GM19023 (cell line): ENCODE data around the gene SPRY2.
A peak's percentile ranks its signal among the peaks of the same experiment; 100 is the strongest.

Source experiments
- ATAC-seq: cut with Tn5 transposase; IDR thresholded peaks from one replicate; pipeline ENCODE4 v1.9.1; 2021; ENCODE audit warnings: mild to moderate bottlenecking, moderate library complexity; ENCODE audit not compliant: unreplicated experiment

The SPRY2 gene, protein sequence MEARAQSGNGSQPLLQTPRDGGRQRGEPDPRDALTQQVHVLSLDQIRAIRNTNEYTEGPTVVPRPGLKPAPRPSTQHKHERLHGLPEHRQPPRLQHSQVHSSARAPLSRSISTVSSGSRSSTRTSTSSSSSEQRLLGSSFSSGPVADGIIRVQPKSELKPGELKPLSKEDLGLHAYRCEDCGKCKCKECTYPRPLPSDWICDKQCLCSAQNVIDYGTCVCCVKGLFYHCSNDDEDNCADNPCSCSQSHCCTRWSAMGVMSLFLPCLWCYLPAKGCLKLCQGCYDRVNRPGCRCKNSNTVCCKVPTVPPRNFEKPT

DNA sequence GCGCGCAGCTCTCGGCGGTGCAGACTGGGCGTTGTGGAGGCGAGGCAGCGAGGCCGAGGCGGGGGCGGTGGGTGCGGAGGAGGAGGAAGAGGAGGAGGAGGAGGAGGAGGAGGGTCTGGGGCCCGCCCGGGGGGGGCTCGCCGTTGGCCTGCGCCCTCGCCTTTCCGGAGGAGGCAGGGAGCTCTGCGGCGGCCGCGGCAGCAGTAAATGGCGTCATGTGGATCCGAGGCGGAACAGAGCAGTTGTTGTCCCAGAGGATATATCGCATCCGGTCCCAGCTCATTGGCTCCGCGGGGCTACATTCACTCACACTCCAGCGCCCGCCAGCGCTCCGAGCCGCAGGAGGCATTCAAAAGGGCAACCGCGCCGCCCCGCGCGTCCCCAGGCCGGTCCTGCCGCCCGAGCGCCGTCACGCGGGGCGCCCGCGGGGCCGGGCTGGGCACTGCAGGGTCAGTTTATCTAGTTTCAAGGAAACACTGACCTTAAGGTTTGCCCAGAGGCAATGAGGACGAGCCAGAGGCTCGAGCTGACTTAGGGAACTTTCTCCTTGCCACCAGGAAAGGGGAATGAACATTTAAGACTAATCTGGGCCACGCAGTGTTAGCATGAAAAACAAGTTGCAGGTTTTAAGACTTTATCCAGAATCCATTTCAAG, at the start of gene SPRY2:
Gene SPRY2, minus strand, starts transcription at position 26 of the 655 bp plus-strand sequence. CDS start 3,421 bp downstream, outside the sequence.
- peak; percentile 43 for ATAC-seq

DNA sequence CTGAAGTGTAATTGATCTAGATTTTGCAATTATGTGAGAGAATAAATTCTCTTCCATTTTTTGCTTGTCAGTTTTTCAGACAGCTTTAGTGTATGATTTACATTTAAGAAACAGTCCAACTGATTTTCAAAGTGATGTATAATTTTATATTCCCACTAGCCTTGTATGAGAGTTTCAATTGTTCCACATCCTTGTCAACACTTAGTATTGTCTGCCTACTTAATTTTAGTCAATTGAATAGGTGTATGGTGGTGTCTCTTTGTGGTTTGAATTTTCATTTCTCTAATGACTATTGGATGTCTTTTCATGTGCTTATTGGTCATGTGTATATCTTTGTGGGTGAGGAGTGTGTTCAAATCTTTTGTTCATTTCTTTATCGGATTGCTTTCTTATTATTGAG, 49.4 kb upstream of the SPRY2 start:
- no peak for ATAC-seq

DNA sequence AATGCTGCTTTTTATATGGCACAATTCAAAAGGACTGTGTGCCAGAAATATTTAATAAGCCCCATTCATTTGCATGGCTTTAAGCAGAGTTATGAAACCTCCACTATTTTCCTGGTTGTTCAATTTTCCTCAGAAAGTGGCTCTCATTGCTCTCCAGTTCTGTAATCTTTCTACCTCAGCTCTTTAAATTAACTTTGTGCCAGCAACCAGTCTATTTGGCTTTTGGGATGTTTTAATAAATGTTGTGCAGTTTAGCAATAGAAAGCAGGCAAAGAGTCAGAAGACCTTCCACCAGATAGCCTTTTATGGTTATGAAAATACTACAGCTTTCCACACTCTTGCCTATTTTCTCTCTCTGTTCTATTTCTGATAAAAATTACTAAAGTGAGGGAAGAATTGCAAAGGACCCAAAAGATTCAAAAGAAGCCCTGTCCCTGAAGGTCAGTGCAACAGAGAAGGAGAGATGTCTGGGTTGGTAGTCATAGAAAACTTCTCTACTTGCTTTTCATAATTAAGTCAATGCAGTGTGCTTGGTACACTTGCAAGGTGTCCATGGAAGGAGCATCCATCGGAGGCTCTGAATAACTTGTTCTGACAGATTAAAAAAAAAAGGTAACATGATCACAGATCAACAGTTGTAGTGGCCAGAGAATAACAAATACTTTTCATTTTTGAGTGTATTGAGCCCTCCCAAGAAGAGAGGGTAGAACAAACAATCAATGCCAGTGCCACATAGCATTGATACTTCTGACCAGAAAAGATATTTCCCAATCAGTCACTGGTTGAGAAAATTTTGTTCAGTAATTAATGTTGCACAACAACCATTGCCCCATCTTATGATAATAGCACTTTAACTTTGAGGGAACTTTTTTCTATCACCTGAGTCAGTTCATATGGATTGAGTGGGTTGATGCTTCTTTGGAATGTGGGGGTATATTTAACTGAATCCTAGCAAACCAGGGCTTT, 48.4 kb upstream of the SPRY2 start:
- ATAC-seq, result no peak

DNA sequence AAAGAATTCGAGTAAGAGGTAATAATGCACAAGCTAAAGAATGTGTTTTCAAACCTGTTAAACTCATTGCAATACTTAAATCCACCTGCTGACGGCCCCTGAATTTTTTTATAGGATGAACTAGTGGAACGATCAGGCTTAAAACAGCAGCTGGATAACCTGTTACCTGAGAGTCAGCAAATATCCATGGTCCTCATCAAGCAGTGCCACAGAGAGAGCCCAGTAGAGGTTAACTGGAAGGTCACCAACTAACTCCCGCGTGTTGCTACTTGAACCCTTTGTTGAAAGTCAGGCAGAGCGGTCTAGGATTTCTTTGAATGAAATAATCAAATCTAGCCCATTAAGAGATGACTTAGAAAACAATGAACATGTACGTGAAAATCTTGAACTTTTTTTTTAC, 47.6 kb upstream of the SPRY2 start:
- ATAC-seq, result no peak

DNA sequence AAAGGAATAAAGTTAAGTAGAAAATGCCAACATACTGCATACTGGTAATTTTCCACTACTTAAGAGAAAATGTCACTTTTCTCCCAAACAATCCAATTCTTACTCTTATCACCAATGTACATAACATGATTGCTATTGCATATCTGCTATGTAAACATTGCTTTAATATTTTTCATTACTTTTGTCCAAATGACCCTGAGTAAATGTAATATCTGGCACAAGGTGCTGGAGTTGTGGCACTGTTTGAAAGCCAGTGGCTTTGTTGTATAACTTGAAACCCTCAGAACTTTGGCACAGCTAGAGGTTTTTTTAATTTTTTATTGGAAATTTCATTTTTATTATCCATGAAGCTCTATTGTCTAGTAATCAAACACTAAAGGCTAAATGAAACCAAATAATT, 45.7 kb upstream of the SPRY2 start:
- no peak for ATAC-seq

DNA sequence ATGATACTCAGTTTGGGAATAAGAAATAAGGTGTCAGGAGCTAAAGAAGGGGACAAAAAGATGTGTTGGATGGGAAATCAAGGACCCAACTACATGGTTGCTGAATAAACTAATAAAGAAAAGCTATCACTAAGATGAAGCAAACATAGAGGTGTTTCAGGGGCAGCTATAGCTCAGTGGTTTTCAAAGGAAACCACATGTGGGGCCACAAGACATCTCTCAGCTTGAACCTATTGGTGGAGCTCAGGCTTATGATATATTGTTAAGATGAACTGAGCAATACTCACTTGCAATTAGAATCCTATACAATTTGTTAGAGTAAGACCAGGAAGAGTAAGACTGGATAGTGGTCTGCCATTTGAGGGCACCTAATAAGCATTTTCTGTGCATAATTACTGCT, 45.1 kb upstream of the SPRY2 start:
- no peak for ATAC-seq

DNA sequence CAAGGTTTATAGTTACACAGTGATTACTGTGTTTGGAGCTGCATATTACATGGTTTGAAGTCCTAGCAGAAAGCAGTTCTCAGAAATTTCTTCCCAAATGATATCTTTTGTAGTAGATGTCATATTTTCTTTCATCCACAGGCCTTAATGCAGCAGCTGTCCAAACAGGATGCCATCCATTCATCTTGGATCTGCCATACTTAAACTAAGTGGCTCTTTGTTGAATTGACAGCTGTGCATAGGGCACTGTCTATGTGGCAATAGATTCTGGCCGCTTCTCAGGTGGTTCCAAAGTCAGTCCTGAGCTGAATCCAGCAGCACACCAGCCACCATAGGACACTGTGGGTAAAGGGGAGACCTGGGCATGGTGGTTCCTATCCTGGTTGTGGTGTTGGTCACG, 41.6 kb upstream of the SPRY2 start:
- no peak for ATAC-seq

DNA sequence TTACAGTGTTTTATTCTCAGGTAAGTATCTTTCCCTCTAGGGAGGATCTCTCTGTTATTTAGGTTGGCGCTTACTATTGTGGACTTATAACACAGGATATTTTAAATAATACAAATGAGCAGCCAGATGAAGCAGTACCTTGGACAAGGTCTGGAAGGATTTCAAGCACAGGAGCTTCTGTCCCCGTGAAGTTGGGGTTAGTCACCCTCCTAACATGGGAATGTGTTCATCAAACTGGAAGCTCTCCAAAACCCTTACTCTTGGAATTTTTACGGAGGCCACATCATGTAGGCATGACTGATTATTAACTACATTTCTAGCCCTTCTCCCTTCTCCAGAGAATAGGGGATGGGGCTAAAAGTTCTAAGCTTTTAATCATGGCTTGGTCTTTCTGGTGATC, 38.3 kb upstream of the SPRY2 start:
- no peak for ATAC-seq

DNA sequence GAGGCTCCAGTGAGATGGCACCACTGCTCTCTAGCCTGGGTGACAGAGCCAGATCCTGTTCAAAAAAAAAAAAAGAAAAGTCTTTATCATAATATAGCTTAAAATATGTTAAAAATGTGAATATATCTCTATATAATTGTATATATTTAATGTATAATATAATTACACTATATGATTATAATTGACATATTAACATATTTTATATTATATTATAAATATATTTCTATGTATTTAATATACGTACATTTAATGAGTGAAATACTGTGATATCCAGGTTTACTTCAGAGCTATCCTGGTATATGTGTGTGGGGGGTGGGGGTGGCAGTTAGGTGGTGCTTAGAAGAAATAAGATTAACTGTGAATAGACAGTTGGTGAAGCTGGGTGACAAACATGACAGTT, 35.6 kb upstream of the SPRY2 start:
- no peak for ATAC-seq

DNA sequence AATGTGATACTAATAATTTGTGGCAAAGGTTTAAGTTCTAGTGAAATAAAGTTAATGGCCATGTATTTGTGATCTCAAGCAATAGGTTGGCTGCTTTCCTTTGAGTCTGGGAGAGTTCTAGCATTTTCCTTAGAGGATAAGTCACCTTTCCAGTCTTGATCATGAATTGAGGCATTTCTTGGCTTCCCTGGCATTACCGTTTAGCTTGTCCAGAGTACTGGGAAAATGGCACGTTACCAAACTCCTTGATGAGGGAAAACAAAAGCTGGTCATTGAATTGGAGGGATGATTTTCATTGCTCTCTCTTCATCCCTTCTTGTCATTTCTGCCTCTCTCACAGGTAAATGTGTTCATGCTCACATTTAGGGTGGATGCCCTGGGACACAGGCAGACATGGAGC, 34.0 kb upstream of the SPRY2 start:
- ATAC-seq, result no peak

DNA sequence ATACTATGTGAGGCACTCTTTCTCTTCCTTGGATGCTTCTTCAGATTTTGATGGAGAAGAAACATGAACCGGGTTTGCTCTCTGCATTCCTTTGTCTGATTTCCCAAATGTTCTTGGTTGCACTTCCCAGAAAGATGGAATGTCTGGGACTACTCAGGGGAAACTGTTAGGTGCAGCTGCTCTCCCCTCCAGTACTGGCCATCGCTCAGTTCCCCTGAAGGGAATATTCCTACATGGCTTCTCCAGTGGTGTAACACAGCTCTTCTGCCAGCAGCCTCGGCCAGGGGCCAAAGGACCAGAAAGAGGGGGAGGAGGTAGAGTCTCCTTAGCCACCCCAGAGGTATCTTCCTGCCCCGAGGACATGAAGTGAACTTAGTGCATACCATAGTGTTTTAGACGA, 33.5 kb upstream of the SPRY2 start:
- ATAC-seq, result no peak

DNA sequence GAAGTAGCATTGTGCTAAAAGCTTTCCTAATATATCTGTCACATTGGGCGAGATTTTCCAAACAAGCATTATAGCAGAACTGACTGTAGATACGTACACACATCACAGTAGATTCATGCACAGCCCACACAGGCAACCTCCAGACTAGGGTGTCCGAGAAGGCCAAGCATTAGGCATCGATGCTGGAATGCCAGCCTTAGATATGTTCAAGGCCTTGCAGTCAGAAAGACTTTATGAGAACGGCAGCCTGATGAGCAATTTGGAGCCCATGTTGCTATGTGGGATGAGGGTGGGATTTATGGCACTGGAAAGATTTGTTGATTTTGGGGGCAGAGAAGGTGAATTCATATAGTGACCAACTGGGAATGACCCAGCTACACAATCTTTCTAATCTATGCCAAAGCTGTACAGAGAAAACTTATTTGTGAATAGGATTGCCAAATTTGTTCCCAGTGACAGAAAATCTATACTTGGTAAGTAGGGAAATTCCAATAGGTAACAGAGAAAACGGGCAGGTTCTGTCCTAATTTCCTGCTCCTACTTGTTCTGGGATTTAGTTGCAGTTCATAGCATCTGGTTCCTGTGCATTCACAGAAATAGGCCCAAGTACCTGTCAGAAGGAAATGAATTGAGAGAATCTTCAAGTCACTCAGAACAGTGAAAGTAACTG, 31.0 kb upstream of the SPRY2 start:
- no peak for ATAC-seq

DNA sequence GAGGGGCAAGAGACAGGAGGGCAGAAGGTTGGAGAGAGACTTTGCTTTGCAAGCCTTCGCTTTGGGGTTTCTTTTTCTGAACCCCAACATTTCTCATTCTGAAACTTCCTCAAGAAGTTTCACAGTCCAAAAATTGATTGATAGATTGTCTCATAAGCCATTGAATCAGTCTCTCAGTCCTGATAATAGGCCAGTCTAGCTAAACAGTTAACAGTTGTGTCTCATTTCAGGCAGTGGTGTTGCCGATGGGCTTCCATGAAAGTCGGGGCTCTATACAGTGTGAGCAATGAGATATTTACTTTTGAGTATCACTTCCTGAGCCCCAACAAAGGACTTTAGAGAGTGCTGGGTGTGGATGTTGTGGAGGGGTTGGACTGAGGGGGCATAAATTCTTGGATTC, 26.5 kb upstream of the SPRY2 start:
- no peak for ATAC-seq

DNA sequence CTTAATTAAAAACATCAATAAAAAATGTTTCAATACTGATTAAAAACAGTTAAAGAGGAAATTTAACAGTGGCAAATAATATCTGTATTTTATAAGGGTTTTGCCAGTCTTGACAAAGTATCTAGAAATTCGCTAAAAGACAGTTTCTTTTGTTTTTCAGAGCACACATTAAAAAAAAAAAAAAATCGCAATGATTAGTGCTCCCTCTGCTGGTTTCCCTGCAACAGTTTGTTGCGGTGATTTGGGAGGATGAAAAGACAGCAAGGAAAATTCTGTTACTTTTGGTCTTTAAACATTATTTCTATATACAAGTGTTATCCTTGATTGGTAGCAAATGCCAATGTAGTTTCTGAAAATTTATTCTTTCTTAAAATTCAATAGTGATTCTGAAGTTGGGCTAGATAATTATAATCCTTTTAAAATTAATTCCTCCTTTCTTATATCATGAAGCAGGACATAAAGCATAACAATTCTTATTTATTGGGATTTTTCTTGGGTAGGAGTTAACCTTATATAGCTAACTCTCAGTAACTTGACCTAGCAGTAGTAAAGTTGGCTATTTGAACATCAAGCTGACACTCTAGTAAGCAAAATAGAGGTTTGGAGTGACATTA, 23.1 kb upstream of the SPRY2 start:
- no peak for ATAC-seq

DNA sequence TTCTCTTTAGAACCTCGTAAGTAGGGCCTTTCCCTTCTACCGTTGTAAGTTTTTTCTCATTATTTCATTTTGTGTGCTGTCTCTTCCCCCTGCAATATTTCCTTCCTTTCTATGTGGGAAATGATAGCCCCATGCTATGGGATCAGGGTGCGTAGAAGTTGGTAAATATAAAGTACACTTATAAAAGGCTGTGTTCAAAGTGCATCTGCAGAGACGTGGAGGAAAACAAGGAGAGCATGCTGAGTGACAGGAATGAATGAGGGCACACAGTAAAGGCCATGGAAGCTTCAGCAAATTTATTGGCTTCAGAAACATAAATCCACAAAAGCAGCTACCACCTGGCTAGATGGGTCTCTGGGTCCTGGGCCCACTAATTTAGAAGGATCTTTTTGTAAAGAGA, 21.6 kb upstream of the SPRY2 start:
- no peak for ATAC-seq

DNA sequence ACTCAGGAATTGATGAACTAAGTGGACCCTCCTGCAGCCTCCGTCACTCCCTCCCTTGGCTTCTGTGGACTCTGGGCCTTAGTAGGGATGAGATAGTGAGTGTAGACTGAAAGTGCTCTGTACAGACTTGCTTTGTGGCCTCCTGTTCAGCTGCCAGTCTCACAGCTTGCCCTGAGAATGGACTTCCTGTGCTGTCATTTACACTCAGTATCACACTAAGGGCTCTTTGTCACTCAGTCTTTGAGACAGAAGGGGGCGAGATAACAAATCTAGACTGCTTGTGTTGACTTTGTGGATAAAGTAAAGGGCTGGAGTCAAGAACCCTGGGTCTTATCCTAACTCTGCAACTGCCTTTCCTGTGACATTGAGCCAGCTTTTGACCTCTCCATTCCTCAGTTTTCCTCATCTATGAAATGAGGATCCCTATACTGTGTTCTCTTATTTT, 21.0 kb upstream of the SPRY2 start:
- peak; percentile 80 for ATAC-seq

DNA sequence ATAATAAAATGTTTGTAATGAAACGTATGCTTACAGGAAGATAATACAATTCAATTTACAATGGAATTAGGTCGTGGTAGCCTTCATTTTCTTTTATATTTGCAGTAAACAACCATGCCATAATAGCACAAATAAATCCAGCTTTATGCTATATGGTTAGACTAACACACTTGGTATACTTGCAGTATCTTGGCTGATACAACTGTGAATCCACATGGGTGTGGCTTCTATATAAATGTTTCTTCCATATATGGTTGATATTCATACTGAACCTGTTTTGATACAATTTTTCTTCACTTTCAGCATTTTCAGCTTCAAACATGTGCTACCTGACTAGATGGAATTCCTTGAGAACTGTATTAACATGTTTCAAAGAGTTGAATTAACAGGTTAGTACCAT, 20.4 kb upstream of the SPRY2 start:
- ATAC-seq, result no peak

DNA sequence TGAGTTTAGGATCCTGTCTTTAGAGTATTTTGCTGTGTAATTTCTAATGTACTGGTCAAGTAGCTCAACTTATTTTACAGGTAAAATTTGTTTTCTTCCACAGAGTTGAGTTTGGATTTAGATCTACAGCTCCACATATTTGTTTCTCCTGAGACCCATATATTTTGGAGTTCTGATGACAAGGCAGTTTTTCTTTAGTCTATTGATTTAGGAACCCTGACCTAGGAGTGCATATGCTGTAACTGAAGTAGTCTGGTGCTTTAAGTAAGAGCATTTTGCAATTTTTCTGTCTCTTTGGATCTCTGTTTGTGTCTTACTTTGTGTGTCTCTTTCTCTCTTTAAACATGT, 19.5 kb upstream of the SPRY2 start:
- no peak for ATAC-seq

DNA sequence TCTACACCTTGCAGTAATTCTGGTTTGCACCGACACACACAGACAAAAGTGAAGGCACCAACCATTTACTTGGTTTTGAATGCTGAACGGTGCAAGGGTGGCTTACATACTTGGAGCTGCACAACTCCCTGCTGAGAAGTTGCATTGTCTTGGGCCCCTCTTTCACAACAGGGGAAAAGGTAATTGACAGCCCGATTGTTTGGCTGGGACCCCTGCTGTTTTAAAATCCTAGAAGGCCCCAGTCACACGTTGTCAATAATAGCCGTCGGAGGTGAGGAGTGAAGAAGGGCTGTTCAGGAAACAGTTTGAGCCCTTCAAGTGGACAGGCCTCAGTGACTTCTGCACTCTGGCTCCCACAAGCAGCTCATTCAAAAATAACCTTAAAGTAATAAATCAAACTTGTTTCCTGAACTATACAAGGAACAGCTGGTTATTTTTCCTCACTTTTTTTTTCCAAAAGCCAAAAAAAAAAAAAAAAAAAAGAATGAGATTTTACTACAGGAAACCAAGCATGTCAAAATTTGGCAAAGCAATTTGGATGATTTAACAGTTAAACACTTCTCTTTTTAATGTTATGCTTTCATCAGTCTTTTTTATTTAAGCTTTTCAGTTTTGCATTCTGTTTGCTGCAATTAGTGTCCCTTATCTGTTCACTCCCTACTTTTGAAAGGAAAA, 19.0 kb upstream of the SPRY2 start:
- no peak for ATAC-seq

DNA sequence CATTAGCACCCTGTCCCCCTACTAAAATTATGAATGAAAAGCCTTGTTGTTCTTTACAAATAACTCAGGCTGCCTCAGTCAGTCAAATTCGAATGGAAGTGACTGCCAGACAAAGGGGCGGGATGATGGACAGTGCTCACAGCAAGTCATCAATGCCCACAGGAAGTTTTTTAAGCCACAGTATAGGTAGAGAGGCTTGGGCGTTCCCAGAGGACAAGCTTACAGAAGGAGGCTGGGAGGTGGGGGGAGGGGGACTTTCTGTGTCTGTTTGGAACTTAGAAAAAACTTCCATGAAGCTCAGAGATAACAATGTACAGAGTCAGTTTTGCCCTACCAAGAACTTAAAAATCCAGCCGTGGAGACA, 18.5 kb upstream of the SPRY2 start:
- ATAC-seq, result no peak
